Measurements from ENCODE around the gene PAPPA.

DNA sequence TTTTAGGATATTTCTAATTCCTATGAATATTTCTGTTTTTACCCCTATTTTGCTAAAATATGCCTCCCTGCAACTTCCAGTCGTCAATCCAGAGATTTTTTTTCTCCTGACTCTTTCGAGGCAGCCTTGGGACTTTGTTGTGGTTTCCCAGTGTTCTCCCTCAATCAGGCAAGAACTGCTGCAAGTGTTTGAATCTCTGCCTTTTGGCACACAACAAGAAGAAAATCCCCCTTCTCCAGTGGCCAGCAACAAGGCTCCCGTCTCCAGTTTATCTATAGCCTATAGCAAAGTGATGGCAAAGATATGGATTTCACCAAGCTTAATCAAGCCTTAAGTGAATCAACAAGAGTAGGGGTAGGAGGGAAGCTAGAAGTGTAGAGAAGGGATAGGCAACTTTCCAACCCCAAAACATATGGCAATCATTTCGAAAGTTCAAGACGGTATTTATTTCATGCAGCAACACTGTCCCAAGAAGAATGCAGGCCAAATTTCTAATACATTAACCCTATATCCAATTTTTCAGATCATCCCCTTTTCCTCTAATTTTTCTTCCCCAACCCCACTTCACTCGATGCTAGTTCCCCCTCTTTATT is 37.7 kb upstream of the PAPPA start:
- TF ChIP-seq TAF1 (IDR thresholded peaks at IDR 0.05; ENCODE audit: low read depth) (no peak), EZH2 (IDR thresholded peaks at IDR 0.05; ENCODE audit: borderline replicate concordance, insufficient read depth, low read length, poor library complexity, severe bottlenecking) (no peak), RAD21 (conservative IDR thresholded peaks at IDR 0.05) (no peak)
- TF ChIP-seq, protein P1, sequence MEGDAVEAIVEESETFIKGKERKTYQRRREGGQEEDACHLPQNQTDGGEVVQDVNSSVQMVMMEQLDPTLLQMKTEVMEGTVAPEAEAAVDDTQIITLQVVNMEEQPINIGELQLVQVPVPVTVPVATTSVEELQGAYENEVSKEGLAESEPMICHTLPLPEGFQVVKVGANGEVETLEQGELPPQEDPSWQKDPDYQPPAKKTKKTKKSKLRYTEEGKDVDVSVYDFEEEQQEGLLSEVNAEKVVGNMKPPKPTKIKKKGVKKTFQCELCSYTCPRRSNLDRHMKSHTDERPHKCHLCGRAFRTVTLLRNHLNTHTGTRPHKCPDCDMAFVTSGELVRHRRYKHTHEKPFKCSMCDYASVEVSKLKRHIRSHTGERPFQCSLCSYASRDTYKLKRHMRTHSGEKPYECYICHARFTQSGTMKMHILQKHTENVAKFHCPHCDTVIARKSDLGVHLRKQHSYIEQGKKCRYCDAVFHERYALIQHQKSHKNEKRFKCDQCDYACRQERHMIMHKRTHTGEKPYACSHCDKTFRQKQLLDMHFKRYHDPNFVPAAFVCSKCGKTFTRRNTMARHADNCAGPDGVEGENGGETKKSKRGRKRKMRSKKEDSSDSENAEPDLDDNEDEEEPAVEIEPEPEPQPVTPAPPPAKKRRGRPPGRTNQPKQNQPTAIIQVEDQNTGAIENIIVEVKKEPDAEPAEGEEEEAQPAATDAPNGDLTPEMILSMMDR (IDR thresholded peaks at IDR 0.05; ENCODE audit: poor library complexity, severe bottlenecking): no peak
